ENCODE measurements around the gene SLC12A8.

SLC12A8 gene

DNA sequence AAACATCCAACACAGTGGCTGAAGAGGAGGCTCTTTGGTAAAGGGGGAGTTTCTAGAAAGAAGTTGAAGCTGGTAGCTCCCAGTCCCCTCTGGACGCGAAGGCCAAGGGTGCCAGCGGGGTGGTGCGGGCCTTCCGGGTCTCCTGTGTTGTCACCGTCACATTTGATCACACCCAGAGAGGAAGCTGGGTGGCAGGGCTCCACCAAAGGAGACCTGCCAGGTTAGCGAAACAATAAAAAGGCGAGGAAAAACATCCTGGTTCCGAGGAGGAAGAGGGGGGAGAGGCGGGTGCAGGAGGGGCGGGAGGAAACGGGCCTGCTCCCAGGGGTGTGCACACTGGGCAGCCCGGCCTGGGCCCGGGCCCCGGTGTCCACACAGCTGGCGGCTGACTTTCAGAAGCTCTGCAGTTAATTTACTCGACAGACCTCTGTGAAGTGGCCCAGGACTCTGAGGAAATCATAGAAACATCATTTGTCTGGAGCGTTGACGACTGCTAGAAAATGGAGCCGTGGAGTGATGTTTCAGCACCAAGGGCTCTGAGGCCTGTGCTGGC lies 168.9 kb downstream of the SLC12A8 start:
- no peak for DNase-seq (ENCODE audit: insufficient read length)
- TF ChIP-seq TAF1 (IDR thresholded peaks at IDR 0.05; ENCODE audit: borderline replicate concordance, low read depth, low read length) (no peak), POLR2AphosphoS5 (IDR thresholded peaks at IDR 0.05; ENCODE audit: low read depth, low read length) (no peak), POLR2A (IDR thresholded peaks at IDR 0.05; ENCODE audit: low read depth, low read length) (no peak)
- FAIRE-seq: no peak

DNA sequence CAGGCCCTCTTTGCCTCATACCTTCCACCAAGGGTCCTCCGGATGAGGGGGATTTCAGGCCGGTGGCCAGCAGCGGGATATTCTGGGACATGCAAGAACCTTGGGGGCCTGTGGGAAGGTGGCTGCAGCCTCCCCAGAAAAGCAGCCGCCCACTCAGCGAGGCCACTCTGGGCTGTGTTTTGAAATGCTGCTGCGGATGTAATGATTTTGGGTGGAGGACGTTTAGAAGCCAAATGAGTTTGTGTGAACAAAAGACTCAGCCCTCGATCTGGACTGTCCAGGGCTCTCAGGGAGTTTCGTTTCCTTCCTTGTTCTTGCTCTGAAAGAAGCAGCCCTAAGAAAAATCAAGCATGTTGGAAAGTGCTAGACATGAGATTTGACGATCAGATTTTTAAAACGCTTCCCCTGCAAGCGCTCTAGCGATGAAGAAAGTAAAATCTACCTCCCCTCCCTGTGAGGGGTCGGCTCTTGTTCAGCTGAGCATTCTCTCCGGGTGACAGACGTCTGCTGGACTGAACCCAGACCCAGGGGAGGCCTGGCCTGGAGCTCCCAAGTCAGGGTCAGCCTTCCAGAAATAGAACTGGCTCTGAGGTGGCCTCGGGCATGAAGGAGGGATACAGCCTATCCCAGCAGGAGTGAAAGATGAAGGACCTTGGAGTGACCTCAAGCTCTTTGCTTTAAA lies 169.7 kb downstream of the SLC12A8 start:
- DNase-seq (ENCODE audit: insufficient read length) (no peak), FAIRE-seq (no peak)
- TF ChIP-seq POLR2AphosphoS5 (IDR thresholded peaks at IDR 0.05; ENCODE audit: low read depth, low read length) (no peak), TAF1 (IDR thresholded peaks at IDR 0.05; ENCODE audit: borderline replicate concordance, low read depth, low read length) (no peak), POLR2A (IDR thresholded peaks at IDR 0.05; ENCODE audit: low read depth, low read length) (no peak)

DNA sequence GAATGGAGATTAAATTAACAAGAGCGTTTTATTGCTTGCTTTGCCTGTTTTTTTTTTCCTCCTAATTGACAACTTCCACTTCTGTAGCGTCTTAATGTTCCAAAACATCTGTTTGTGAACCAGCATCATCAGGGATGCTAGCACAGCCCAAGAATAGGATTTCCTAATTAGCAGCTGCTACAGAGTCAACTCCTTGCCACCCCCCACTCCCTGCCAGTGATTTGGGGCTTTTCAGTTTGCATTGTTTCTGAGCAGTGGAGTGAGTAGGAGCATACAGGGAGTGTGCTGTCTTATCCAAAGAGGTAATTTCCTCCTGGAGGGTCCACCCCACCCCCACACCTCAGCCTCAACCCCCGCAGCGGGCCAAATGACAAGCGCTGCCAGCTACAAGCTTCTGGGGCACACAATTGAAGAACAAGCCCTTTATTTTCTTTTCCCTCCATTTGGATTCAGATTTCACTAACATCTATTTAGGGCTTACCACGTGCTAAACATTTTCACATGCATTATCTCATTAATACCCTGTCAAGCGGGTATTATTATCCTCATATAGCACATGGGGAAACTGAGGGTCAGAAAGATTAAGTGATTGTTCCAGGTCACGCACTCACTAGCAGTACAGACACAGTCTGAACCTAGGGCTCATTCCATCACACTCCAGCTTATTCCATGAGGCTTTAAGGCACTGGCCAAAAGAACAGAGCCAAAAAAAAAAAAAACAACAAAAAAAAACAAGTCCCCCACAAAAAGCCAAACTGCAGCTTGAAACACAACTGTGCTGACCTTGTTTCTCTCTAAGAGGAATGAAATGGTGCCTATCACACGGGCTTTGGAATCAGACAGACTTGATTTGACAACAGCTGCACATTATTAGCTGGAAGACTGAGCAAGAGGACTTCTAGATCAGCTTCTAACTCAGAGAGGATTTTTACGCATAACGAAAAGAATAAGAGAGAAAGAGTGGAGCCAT lies 173.1 kb downstream of the SLC12A8 start:
- FAIRE-seq (no peak), DNase-seq (ENCODE audit: insufficient read length) (no peak)

DNA sequence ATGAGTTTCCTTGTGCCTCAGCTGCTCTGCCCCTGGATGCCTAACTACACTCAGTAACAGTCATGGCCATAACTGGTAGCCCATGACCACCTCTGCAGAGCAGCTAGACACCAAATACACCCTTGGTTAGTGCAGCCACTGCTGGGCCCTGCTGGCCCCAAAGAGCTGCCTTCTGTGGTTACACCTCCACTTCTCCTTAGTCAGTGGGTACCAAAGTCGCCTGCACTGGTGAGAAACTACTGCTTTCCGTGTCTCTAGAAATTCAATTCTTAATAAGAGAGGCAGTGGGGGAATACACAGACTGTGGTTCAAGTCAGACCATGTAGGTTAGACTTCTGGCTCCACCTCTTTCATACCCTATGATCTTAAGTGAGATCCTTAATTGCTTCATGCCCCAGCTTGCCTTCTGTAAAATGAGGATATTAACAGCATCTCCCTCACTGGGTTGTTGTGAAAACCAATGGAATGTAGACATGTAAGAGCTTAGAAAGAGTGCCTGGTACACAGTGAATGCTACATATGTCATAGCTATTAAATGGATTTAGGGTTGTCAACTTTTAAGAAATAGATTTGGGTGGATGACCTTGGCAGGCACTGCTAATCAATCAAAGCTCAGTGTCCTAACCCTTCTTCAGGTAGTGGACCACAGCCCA lies 174.9 kb downstream of the SLC12A8 start:
- no peak for TF ChIP-seq TAF1 (IDR thresholded peaks at IDR 0.05; ENCODE audit: borderline replicate concordance, low read depth, low read length)
- TF ChIP-seq POLR2AphosphoS5 (IDR thresholded peaks at IDR 0.05; ENCODE audit: low read depth, low read length): no peak
- TF ChIP-seq POLR2A (IDR thresholded peaks at IDR 0.05; ENCODE audit: low read depth, low read length): no peak
- no peak for FAIRE-seq
- no peak for DNase-seq (ENCODE audit: insufficient read length)

More for the DNA sequence above, 173.1 kb downstream of the SLC12A8 start:
- TF ChIP-seq POLR2AphosphoS5 (IDR thresholded peaks at IDR 0.05; ENCODE audit: low read depth, low read length): no peak
- no peak for TF ChIP-seq TAF1 (IDR thresholded peaks at IDR 0.05; ENCODE audit: borderline replicate concordance, low read depth, low read length)
- TF ChIP-seq POLR2A (IDR thresholded peaks at IDR 0.05; ENCODE audit: low read depth, low read length): no peak

DNA sequence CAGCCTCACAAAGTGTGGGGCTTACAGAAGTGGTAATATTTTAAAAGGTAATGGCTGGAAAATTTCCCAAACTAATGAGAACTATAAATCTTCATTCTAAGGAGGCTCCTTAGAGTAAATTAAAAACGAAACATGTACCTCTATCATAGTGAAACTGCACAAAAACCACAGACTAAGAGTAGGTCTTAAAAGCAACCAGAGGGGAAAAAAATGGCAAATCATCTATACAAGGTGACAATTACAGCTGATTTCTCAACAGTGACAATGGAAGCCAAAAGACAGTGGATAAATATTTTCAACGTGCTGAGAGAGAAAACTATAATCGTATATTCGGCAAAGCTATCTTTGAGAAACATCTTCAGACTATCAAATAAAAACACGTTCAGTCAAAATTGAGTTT lies 177.3 kb downstream of the SLC12A8 start:
- DNase-seq (ENCODE audit: insufficient read length) (no peak), FAIRE-seq (peak; percentile 27)
- no peak for TF ChIP-seq POLR2A (IDR thresholded peaks at IDR 0.05; ENCODE audit: low read depth, low read length)
- TF ChIP-seq TAF1 (IDR thresholded peaks at IDR 0.05; ENCODE audit: borderline replicate concordance, low read depth, low read length): no peak
- no peak for TF ChIP-seq POLR2AphosphoS5 (IDR thresholded peaks at IDR 0.05; ENCODE audit: low read depth, low read length)

DNA sequence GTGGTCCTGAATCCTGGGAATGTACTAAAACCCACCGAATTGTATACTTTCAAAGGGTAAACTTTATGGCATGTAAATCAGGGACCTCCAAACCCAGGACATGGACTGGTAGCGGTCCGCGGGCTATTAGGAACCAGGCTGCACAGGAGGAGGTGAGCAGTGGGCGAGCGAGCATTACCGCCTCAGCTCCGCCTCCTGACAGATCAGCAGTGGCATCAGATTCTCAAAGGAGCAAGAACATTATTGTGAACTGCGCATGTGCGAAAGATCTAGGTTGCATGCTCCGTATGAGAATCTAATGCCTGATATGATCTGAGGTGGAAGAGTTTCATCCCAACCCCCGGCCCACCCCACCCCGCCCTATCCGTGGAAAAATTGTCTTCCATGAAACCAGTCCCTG lies 178.9 kb downstream of the SLC12A8 start:
- FAIRE-seq (no peak), DNase-seq (ENCODE audit: insufficient read length) (no peak)
- no peak for TF ChIP-seq TAF1 (IDR thresholded peaks at IDR 0.05; ENCODE audit: borderline replicate concordance, low read depth, low read length)
- TF ChIP-seq POLR2A (IDR thresholded peaks at IDR 0.05; ENCODE audit: low read depth, low read length): no peak
- no peak for TF ChIP-seq POLR2AphosphoS5 (IDR thresholded peaks at IDR 0.05; ENCODE audit: low read depth, low read length)

DNA sequence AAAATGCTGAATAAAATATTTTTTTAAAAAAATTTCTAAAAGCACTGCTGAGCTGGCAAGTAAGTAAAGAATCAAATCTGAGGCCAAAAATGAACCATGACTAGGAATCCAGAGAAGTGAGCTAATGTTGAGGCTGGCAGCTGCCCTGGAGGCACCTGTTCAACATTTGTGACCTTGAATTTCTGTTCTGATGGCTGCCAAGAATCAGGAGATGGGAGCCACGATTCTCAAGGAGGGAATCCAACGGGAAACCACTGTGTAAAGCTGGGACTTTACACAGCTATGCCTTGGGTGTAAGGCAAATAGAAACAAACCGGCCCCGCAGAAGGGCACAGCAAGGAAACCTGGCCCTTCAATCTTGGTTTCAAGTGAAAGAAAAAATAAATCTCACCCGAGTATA lies 179.4 kb downstream of the SLC12A8 start:
- FAIRE-seq (no peak), DNase-seq (ENCODE audit: insufficient read length) (no peak)
- TF ChIP-seq TAF1 (IDR thresholded peaks at IDR 0.05; ENCODE audit: borderline replicate concordance, low read depth, low read length): no peak
- no peak for TF ChIP-seq POLR2A (IDR thresholded peaks at IDR 0.05; ENCODE audit: low read depth, low read length)
- no peak for TF ChIP-seq POLR2AphosphoS5 (IDR thresholded peaks at IDR 0.05; ENCODE audit: low read depth, low read length)

DNA sequence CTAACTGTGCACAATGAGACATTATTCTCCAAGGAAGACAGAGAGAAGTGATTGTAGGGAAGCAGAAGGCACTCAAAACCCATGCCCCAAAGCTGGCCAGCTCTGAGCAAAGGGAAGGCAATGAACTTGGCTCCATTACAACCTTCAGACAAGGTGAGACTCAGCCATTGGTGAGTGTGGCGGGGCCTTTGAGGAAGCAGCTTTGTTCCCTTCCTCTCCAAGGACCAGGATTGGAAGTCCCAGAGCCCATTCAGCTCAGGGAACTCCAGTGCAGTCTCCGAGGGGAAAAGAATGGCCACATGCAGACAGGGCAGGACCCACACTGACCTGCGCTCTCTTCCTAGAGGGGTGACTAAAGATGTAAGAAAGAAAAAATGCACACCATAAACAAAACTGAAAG lies 179.9 kb downstream of the SLC12A8 start:
- no peak for TF ChIP-seq POLR2AphosphoS5 (IDR thresholded peaks at IDR 0.05; ENCODE audit: low read depth, low read length)
- DNase-seq (ENCODE audit: insufficient read length) (no peak), FAIRE-seq (no peak)

All from GM12892 (cell line).